ENCODE results near the gene PCYOX1L.

Gene PCYOX1L

DNA sequence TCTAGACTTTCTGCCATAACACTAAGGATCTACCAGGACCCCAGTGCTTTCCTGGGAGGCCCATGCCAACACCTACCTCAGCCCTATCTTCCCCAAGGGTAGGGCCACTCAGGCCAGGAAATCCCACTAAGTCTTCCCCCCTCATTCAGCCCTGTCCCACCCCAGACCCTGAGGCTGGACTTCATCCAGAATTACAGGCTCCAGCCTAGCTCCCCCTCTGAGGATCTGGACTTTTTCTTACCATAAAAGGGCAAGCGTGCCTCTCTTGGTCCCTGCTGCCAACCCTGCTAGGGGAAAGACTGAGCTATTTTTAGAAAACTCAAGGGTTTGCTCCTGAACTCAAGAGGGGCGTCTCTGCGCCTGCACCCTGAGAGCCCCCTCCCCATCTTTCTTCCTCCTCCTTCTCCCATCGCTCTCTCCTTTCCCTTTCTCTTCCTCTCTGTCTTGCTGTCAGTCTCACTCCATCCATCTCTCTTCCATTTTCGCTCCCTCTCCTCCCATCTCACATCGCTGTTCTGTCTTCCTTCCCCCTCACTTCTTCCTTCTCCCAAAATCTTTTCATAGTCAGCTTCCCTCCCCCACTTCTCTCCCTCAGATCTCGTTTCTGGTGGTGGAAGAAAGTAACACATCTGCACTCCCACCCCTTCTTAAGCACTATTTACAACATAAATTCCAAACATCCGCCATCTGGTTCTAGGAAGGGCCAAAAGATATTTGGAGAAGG lies 59.3 kb downstream of the PCYOX1L start:
- Mint-ChIP-seq H3K36me3 (ENCODE audit: low read depth) (no peaks in the 10 kb centered on the region), H3K27ac (no peak overlapping the region), H3K4me3 (no peak overlapping the region), H3K4me1 (ENCODE audit: low read depth) (peaks cover 12% of the 10 kb centered on the region), H3K27me3 (peaks cover 2% of the 10 kb centered on the region), H3K9me3 (no peaks in the 10 kb centered on the region)
- intact Hi-C loops (cut with micrococcal nuclease): no loop called here

DNA sequence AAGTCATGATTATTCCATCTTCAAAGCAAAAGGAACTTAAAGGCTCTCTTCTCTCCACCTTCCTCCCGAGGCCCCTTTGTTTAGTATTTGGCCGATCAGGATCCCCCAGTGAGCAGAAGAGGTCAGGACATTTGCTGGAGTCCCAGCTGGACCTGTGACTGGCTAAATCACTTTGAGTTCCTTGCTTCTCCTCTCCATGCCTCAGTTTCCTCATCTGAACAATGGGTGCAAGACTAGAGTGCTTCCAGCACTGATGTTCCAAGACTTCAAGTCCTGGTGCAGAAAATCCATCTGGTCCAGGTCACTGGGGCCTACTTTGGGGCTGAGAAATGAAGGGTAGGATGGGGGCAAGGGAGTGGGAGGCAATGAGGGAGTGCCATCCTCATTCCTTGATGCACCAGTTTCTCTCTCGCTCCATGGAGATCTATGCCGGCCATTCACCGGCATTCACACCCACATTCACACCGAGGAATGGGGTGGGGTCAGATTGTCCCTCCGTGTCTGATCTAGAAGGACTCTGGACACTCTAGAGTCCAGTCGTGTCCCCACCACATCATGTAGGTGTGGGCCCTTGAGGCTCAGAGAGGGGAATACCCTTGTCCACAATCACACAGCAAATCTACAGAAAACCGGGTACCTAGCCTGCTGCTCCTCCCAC lies 60.0 kb downstream of the PCYOX1L start:
- no peak overlapping the region for H3K4me3 Mint-ChIP-seq
- H3K9me3 Mint-ChIP-seq: no peaks in the 10 kb centered on the region
- H3K36me3 Mint-ChIP-seq (ENCODE audit: low read depth): no peaks in the 10 kb centered on the region
- peaks cover 19% of the 10 kb centered on the region for H3K4me1 Mint-ChIP-seq (ENCODE audit: low read depth)
- intact Hi-C loops (cut with micrococcal nuclease): no loop called here
- peaks cover 3% of the 10 kb centered on the region for H3K27me3 Mint-ChIP-seq
- H3K27ac Mint-ChIP-seq: no peak overlapping the region

DNA sequence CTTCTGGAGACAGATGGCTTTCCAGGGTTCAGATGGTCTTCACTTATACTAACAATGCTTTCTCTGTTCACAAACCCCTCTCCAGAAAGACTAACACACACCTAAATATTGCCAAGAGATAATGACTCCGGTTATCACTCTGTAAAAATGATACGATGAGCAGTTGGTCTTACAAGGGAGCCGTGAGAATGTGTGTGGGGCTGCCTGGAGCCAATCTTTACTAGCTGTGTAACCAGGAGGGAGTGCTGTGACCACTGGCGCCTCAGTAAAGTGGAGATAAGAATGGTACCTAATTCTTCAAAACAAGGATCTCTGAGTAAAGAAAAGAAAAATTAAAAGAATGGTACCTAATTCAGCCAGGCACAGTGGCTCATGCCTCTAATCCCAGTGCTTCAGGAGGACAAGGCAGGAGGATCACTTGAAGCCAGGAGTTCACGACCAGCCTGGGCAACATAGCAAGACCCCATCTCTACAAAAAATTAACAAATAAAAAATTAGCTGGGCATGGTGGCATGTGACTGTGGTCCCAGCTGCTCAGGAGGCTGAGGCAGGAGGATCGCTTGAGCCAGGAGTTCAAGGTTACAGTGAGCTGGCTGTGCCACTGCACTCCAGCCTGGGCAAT lies 61.2 kb downstream of the PCYOX1L start:
- peaks cover 24% of the 10 kb centered on the region for H3K4me1 Mint-ChIP-seq (ENCODE audit: low read depth)
- H3K9me3 Mint-ChIP-seq: no peaks in the 10 kb centered on the region
- H3K27ac Mint-ChIP-seq: no peak overlapping the region
- intact Hi-C loops (cut with micrococcal nuclease): no loop called here
- no peak overlapping the region for H3K4me3 Mint-ChIP-seq
- H3K27me3 Mint-ChIP-seq: peaks cover 3% of the 10 kb centered on the region
- no peaks in the 10 kb centered on the region for H3K36me3 Mint-ChIP-seq (ENCODE audit: low read depth)
